ENCODE results near the gene PKDCC. TPM values are rescaled to one million over a fixed set of nuclear protein-coding genes. Genes with fewer than 3 reads are reported as not detected.
A peak's percentile ranks its signal among the peaks of the same experiment; 100 is the strongest.

Gene PKDCC
- polyA plus RNA-seq, 1 donor (not counting 4 experiments of a cell fraction or from before 2014, with no cell fraction given): not detected

- H3K9me3 ChIP-seq (ENCODE audit: control insufficient read depth, low read depth, low read length): no peaks in the 10 kb centered on the region
- no peak overlapping the region for H3K27ac ChIP-seq (ENCODE audit: control insufficient read depth, insufficient read depth, low read length)
- H3K9ac ChIP-seq (ENCODE audit: control insufficient read depth, extremely low read depth, insufficient read depth, low read length): no peak overlapping the region
- no peaks in the 10 kb centered on the region for H3K79me2 ChIP-seq (ENCODE audit: control insufficient read depth, insufficient read depth, low read length)
- dilution Hi-C loops (cut with MboI; ENCODE audit: extremely low pct_ligation_motif_present, low sequenced_read_pairs): no loop called here
- no peaks in the 10 kb centered on the region for H3K4me1 ChIP-seq (ENCODE audit: control insufficient read depth, extremely low read depth, insufficient read depth, low read length)
- peaks cover 50% of the 10 kb centered on the region for H3K27me3 ChIP-seq (ENCODE audit: control insufficient read depth, extremely low read depth, insufficient read depth, low read length)
- no peak overlapping the region for H3K4me3 ChIP-seq (ENCODE audit: control insufficient read depth in 2 of 3, extremely low read depth in 1 of 3, insufficient read depth in 2 of 3, low read depth in 1 of 3, low read length in 3 of 3)
- H3K4me2 ChIP-seq (ENCODE audit: control insufficient read depth, extremely low read depth, insufficient read depth, low read depth, low read length): peak overlapping the region; percentile 37
- H2AFZ ChIP-seq (ENCODE audit: control insufficient read depth, low read length): no peak overlapping the region
- no peaks in the 10 kb centered on the region for H4K20me1 ChIP-seq (ENCODE audit: control insufficient read depth, extremely low read depth, insufficient read depth, low read length)
- DNase-seq (ENCODE audit: low read depth, low spot score): no peak
- no peaks in the 10 kb centered on the region for H3K36me3 ChIP-seq (ENCODE audit: control insufficient read depth in 2 of 2, extremely low read depth in 1 of 2, insufficient read depth in 2 of 2, low read length in 2 of 2)
- H3K9me1 ChIP-seq (ENCODE audit: control insufficient read depth, extremely low read depth, insufficient read depth, low read length): no peaks in the 10 kb centered on the region
- TF ChIP-seq CTCF (optimal IDR thresholded peaks at IDR 0.05 in 1 of 3, IDR thresholded peaks at IDR 0.05 in 1 of 3, conservative IDR thresholded peaks at IDR 0.05 in 1 of 3; ENCODE audit: extremely low read depth in 1 of 3, insufficient read depth in 2 of 3, low read length in 3 of 3) (no peak), EZH2 (IDR thresholded peaks at IDR 0.05; ENCODE audit: low read length) (peak; percentile 98)
- no peak for FAIRE-seq
These were observed 739 bp downstream of the PKDCC start for GRCh38 chr2:42048299-42049220.

GRCh38 chr2:42049221-42050009, 1.6 kb downstream of the PKDCC start:
- no peaks in the 10 kb centered on the region for H3K9me1 ChIP-seq (ENCODE audit: control insufficient read depth, extremely low read depth, insufficient read depth, low read length)
- H4K20me1 ChIP-seq (ENCODE audit: control insufficient read depth, extremely low read depth, insufficient read depth, low read length): no peaks in the 10 kb centered on the region
- FAIRE-seq: no peak
- H3K27me3 ChIP-seq (ENCODE audit: control insufficient read depth, extremely low read depth, insufficient read depth, low read length): peaks cover 50% of the 10 kb centered on the region
- no peaks in the 10 kb centered on the region for H3K9me3 ChIP-seq (ENCODE audit: control insufficient read depth, low read depth, low read length)
- no peak overlapping the region for H2AFZ ChIP-seq (ENCODE audit: control insufficient read depth, low read length)
- H3K27ac ChIP-seq (ENCODE audit: control insufficient read depth, insufficient read depth, low read length): no peak overlapping the region
- H3K4me3 ChIP-seq (ENCODE audit: control insufficient read depth in 2 of 3, extremely low read depth in 1 of 3, insufficient read depth in 2 of 3, low read depth in 1 of 3, low read length in 3 of 3): no peak overlapping the region
- no peak for DNase-seq (ENCODE audit: low read depth, low spot score)
- no peak overlapping the region for H3K4me2 ChIP-seq (ENCODE audit: control insufficient read depth, extremely low read depth, insufficient read depth, low read depth, low read length)
- TF ChIP-seq CTCF (optimal IDR thresholded peaks at IDR 0.05 in 1 of 3, IDR thresholded peaks at IDR 0.05 in 1 of 3, conservative IDR thresholded peaks at IDR 0.05 in 1 of 3; ENCODE audit: extremely low read depth in 1 of 3, insufficient read depth in 2 of 3, low read length in 3 of 3): no peak
- peak; percentile 19 for TF ChIP-seq EZH2 (IDR thresholded peaks at IDR 0.05; ENCODE audit: low read length)
- H3K4me1 ChIP-seq (ENCODE audit: control insufficient read depth, extremely low read depth, insufficient read depth, low read length): no peaks in the 10 kb centered on the region
- dilution Hi-C loops (cut with MboI; ENCODE audit: extremely low pct_ligation_motif_present, low sequenced_read_pairs): no loop called here
- no peak overlapping the region for H3K9ac ChIP-seq (ENCODE audit: control insufficient read depth, extremely low read depth, insufficient read depth, low read length)
- no peaks in the 10 kb centered on the region for H3K36me3 ChIP-seq (ENCODE audit: control insufficient read depth in 2 of 2, extremely low read depth in 1 of 2, insufficient read depth in 2 of 2, low read length in 2 of 2)
- no peaks in the 10 kb centered on the region for H3K79me2 ChIP-seq (ENCODE audit: control insufficient read depth, insufficient read depth, low read length)

Measured in keratinocyte (primary cell).